Activated CD4-positive, alpha-beta T cell treated with anti-CD3 and anti-CD28 coated beads for 24 hours (primary cell): ENCODE data around the gene FOXRED2.
"Not testable (repeated sequence)": the region's sequence is repeated elsewhere in the genome, so short reads cannot be mapped to it uniquely, and the experiment has no call there.

Experiments used
- DNase-seq, 2 donors: peaks; one replicate each; pipeline ENCODE4 v3.0.0-alpha.2; 2020; ENCODE audit warnings: low read depth in 2 of 2

Gene FOXRED2

GRCh38 chr22:36470162-36470993 lies 36.5 kb downstream of the FOXRED2 start:
- peak; percentile 61 to 68 for DNase-seq

- DNase-seq: no peak
Observed at GRCh38 chr22:36469094-36469710, 37.6 kb downstream of the FOXRED2 start.

GRCh38 chr22:36467946-36468345 lies 38.9 kb downstream of the FOXRED2 start:
- no peak for DNase-seq

GRCh38 chr22:36467042-36467810 lies 39.6 kb downstream of the FOXRED2 start:
- no peak for DNase-seq

GRCh38 chr22:36466258-36466657 lies 40.6 kb downstream of the FOXRED2 start:
- DNase-seq: no peak

GRCh38 chr22:36465232-36466021 lies 41.4 kb downstream of the FOXRED2 start:
- no peak for DNase-seq

- DNase-seq: no peak
Observed at GRCh38 chr22:36464715-36465231, 42.1 kb downstream of the FOXRED2 start.

- DNase-seq: no peak
Observed at GRCh38 chr22:36463783-36464184, 43.1 kb downstream of the FOXRED2 start.

- DNase-seq: no peak
Observed at GRCh38 chr22:36461665-36462649, 44.9 kb downstream of the FOXRED2 start.

- DNase-seq: no peak
Observed at GRCh38 chr22:36460202-36460601, 46.6 kb downstream of the FOXRED2 start.

- DNase-seq: no peak
Observed at GRCh38 chr22:36457688-36458450, 49.0 kb downstream of the FOXRED2 start.

- DNase-seq: no peak
Observed at GRCh38 chr22:36456464-36456845, 50.4 kb downstream of the FOXRED2 start.

- no peak for DNase-seq
Observed at GRCh38 chr22:36455571-36456463, 51.0 kb downstream of the FOXRED2 start.

- DNase-seq: peak; percentile 88 to 96
Observed at GRCh38 chr22:36454916-36455570, 51.8 kb downstream of the FOXRED2 start.

- DNase-seq: no peak
Observed at GRCh38 chr22:36453855-36454378, 52.9 kb downstream of the FOXRED2 start.

- not testable (repeated sequence) for DNase-seq
Observed at GRCh38 chr22:36452978-36453607, 53.7 kb downstream of the FOXRED2 start.
